Activated gamma-delta T cell (primary cell): ENCODE data around the gene LOXL4.

Source experiments
- DNase-seq: peaks from one replicate; lab custom pipeline; 2025; lab: John Stamatoyannopoulos, UW
- total RNA-seq, 2 donors: gene quantifications; one replicate each; lab custom pipeline; 2026; lab: John Stamatoyannopoulos, UW

Gene LOXL4
- total RNA-seq = 0.20 to 0.35 reads per million in 2 donors

GRCh38 chr10:98267894-98268693 lies at the start of gene LOXL4:
TSS of gene LOXL4 (minus strand) at chr10:98268194. CDS start at chr10:98263019, 5,175 bp downstream.
- peak; percentile 18 for DNase-seq

GRCh38 chr10:98316661-98317060 lies 48.7 kb upstream of the LOXL4 start:
- DNase-seq = no peak

- DNase-seq = no peak
Measured at GRCh38 chr10:98316170-98316569, 48.2 kb upstream of the LOXL4 start.

GRCh38 chr10:98314532-98315284 lies 46.7 kb upstream of the LOXL4 start:
- no peak for DNase-seq

- DNase-seq = no peak
Measured at GRCh38 chr10:98313598-98313997, 45.6 kb upstream of the LOXL4 start.

- no peak for DNase-seq
Measured at GRCh38 chr10:98312822-98313221, 44.8 kb upstream of the LOXL4 start.

GRCh38 chr10:98312349-98312748 lies 44.4 kb upstream of the LOXL4 start:
- DNase-seq = no peak

- no peak for DNase-seq
Measured at GRCh38 chr10:98310701-98311100, 42.7 kb upstream of the LOXL4 start.

GRCh38 chr10:98309366-98310355 lies 41.7 kb upstream of the LOXL4 start:
- DNase-seq = no peak

- no peak for DNase-seq
Measured at GRCh38 chr10:98308669-98309365, 40.8 kb upstream of the LOXL4 start.

GRCh38 chr10:98307916-98308541 lies 40.0 kb upstream of the LOXL4 start:
- DNase-seq = no peak

GRCh38 chr10:98306501-98306900 lies 38.5 kb upstream of the LOXL4 start:
- DNase-seq = no peak

- DNase-seq = no peak
Measured at GRCh38 chr10:98303569-98303968, 35.6 kb upstream of the LOXL4 start.

GRCh38 chr10:98302741-98303365 lies 34.9 kb upstream of the LOXL4 start:
- no peak for DNase-seq

GRCh38 chr10:98301664-98302319 lies 33.8 kb upstream of the LOXL4 start:
- DNase-seq = no peak

- no peak for DNase-seq
Measured at GRCh38 chr10:98300526-98301229, 32.7 kb upstream of the LOXL4 start.

GRCh38 chr10:98299341-98299740 lies 31.3 kb upstream of the LOXL4 start:
- no peak for DNase-seq

GRCh38 chr10:98296524-98296923 lies 28.5 kb upstream of the LOXL4 start:
- DNase-seq = no peak

GRCh38 chr10:98295907-98296306 lies 27.9 kb upstream of the LOXL4 start:
- no peak for DNase-seq
